GM12801 (cell line): Measurements from ENCODE around the gene PIM2.
A peak's percentile ranks its signal among the peaks of the same experiment; 100 is the strongest.

Experiments used
- CTCF ChIP-seq: IDR thresholded peaks from one replicate; pipeline ENCODE4 v1.5.1; 2011; ENCODE audit warnings: control low read depth; ENCODE audit not compliant: insufficient read length; ENCODE audit errors: extremely low read depth

The PIM2 gene

GRCh38 chrX:48918301-48918642, 552 bp downstream of the PIM2 start:
- no peak for TF ChIP-seq CTCF

GRCh38 chrX:48917139-48918001, 1.5 kb downstream of the PIM2 start:
- peak; percentile 1 for TF ChIP-seq CTCF

GRCh38 chrX:48914593-48915493, 4.0 kb downstream of the PIM2 start:
- TF ChIP-seq CTCF, result no peak

GRCh38 chrX:48913605-48914366, 5.0 kb downstream of the PIM2 start:
- TF ChIP-seq CTCF, result no peak

GRCh38 chrX:48911412-48912182, 7.2 kb downstream of the PIM2 start, which contains the start of gene SLC35A2:
Gene SLC35A2 (minus strand): TSS chrX:48911646. CDS start chrX:48911636, 10 bp downstream.
- TF ChIP-seq CTCF, result no peak

- TF ChIP-seq CTCF, result no peak
Observed at GRCh38 chrX:48910926-48911411, 7.9 kb downstream of the PIM2 start.
